Adrenal gland (tissue), 12 donors: ENCODE data around the gene METTL8. TPM values are rescaled to one million over a fixed set of nuclear protein-coding genes. Genes with fewer than 3 reads are reported as not detected.

ENCODE experiments used
- DNase-seq, 7 donors: peaks; one replicate each; pipeline ENCODE4 v3.0.0-alpha.2; 2019 to 2020
- H3K27ac ChIP-seq, 5 donors: fragments of 200-600 bp; sonication (generic) in 4 of 5; 1 replicate in 3 of 5; 2 replicates in 2 of 5; pipeline versions ENCODE4 v1.5.1 to v1.8.0; 2016 to 2020; ENCODE audit warnings: mild to moderate bottlenecking in 1 of 5
- H3K27me3 ChIP-seq: fragments of 200-600 bp; 2 replicates; pipeline ENCODE4 v1.8.0; 2021
- H3K36me3 ChIP-seq, 2 donors: fragments of 200-600 bp; replicated peaks in 1 of 2; 1 replicate in 1 of 2; 2 replicates in 1 of 2; pipeline versions ENCODE4 v1.5.1 to v1.8.0; 2018 to 2022
- H3K4me1 ChIP-seq, 2 donors: fragments of 200-600 bp; replicated peaks in 1 of 2; 1 replicate in 1 of 2; 2 replicates in 1 of 2; pipeline versions ENCODE4 v1.5.1 to v1.8.0; 2018 to 2021
- H3K4me3 ChIP-seq, 4 donors: fragments of 200-600 bp; sonication (generic) in 3 of 4; one replicate each; pipeline ENCODE4 v1.5.1; 2016 to 2018
- H3K9me3 ChIP-seq, 3 donors: fragments of 200-600 bp; sonication (generic) in 1 of 3; replicated peaks in 1 of 3; 1 replicate in 2 of 3; 2 replicates in 1 of 3; pipeline versions ENCODE4 v1.5.1 to v1.8.0; 2016 to 2021
- POLR2A ChIP-seq, 2 donors: fragments of 450-650 bp; IDR thresholded peaks; one replicate each; pipeline ENCODE4 v1.6.1; 2017; ENCODE audit warnings: antibody characterized with exemption in 2 of 2, mild to moderate bottlenecking in 2 of 2, moderate library complexity in 1 of 2
- WGBS, 4 donors: extraction: QIAGEN DNeasy Blood & Tissue Kit in 2 of 4; methylation state at CpG; one replicate each; pipeline versions ENCODE4 v1.1.5 to v1.1.7; 2013 to 2017; 5-methylcytosine and 5-hydroxymethylcytosine counted together
- intact Hi-C, 2 donors: fragments of 100-400 bp; cut with DNase I; formaldehyde crosslinking; loops; one replicate each; pipeline versions ENCODE4 v1.14.1 to v1.15.0; 2022 to 2023
- polyA plus RNA-seq, 3 donors: library from polyadenylated mRNA; stranded (reverse); fragments of 200-250 nt in 2 of 3; fragments of 350-450 nt in 1 of 3; fragmentation: Illumina TruSeq in 1 of 3; extraction: RNeasy Lipid Tissue Mini Kit (QIAGEN cat#74804) in 1 of 3; gene quantifications; one replicate each; pipeline ENCODE4 v1.2.3, GENCODE V29; 2013 to 2014
- total RNA-seq, 9 donors: library from RNA; depleted of rRNA in 4 of 9; stranded (reverse); fragments of >200 nt in 4 of 9; fragments of 120-200 nt in 1 of 9; fragmentation: NEBNext Ultra II Directional in 1 of 9; extraction: Animal tissue kit (Norgen Biotek cat#: 25700) in 1 of 9; gene quantifications; one replicate each; pipeline versions ENCODE4 v1.1.0 to v1.2.4, GENCODE V29; 2013 to 2023
- TF ChIP-seq, protein P1 (sequence below), 6 experiments: fragments of 450-650 bp in 4 of 6; fragments of 200-600 bp in 2 of 6; sonication (generic) in 1 of 6; IDR thresholded peaks; 1 replicate in 5 of 6; 2 replicates in 1 of 6; pipeline versions ENCODE4 v1.5.1 to v1.8.0; 2016 to 2021; ENCODE audit warnings: antibody characterized with exemption in 6 of 6, mild to moderate bottlenecking in 2 of 6, moderate library complexity in 1 of 6
- donor health status: healthy with polysubstance abuse.
- donor health status: Bipolar disorder and iron deficiency.
- donor health status: DM: yes; HTN: yes; CAD: no.
- donor health status: DM: no; HTN: no; CAD: no.
- donor health status: DM: no; HTN: no; CAD: no.
- donor health status: DM: yes; HTN: yes; CAD: no.

Gene METTL8
- total and polyA plus RNA-seq, 12 donors: 3.3 to 37.5 (median 19.7) TPM

- Histone ChIP-seq H3K27me3 (no peaks in the 10 kb centered on the region), H3K36me3 (no peaks in the 10 kb centered on the region), H3K9me3 (no peaks in the 10 kb centered on the region), H3K4me3 (no peak overlapping the region), H3K4me1 (no peaks in the 10 kb centered on the region), H3K27ac (no peak overlapping the region)
- DNase-seq: no peak
- 92 to 100% (median 95%) methylated on average over 2 of the region's 2 CpGs for WGBS, 4 donors
- intact Hi-C loops: no loop called here
- TF ChIP-seq, protein P1, sequence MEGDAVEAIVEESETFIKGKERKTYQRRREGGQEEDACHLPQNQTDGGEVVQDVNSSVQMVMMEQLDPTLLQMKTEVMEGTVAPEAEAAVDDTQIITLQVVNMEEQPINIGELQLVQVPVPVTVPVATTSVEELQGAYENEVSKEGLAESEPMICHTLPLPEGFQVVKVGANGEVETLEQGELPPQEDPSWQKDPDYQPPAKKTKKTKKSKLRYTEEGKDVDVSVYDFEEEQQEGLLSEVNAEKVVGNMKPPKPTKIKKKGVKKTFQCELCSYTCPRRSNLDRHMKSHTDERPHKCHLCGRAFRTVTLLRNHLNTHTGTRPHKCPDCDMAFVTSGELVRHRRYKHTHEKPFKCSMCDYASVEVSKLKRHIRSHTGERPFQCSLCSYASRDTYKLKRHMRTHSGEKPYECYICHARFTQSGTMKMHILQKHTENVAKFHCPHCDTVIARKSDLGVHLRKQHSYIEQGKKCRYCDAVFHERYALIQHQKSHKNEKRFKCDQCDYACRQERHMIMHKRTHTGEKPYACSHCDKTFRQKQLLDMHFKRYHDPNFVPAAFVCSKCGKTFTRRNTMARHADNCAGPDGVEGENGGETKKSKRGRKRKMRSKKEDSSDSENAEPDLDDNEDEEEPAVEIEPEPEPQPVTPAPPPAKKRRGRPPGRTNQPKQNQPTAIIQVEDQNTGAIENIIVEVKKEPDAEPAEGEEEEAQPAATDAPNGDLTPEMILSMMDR (IDR thresholded peaks at IDR 0.05): no peak
- no peak for TF ChIP-seq POLR2A (IDR thresholded peaks at IDR 0.05)
These were observed 122.9 kb downstream of the METTL8 start for GRCh38 chr2:171310889-171311288.

GRCh38 chr2:171309455-171310286 lies 124.1 kb downstream of the METTL8 start:
- Histone ChIP-seq H3K36me3 (no peaks in the 10 kb centered on the region), H3K27me3 (no peaks in the 10 kb centered on the region), H3K27ac (no peak overlapping the region), H3K4me1 (no peaks in the 10 kb centered on the region), H3K4me3 (no peak overlapping the region), H3K9me3 (no peaks in the 10 kb centered on the region)
- 85 to 94% (median 88%) methylated on average over 6 of the region's 6 CpGs for WGBS, 4 donors
- intact Hi-C loops: no loop called here
- DNase-seq: no peak
- TF ChIP-seq POLR2A (IDR thresholded peaks at IDR 0.05): no peak
- TF ChIP-seq, protein P1 (IDR thresholded peaks at IDR 0.05): no peak

DNA sequence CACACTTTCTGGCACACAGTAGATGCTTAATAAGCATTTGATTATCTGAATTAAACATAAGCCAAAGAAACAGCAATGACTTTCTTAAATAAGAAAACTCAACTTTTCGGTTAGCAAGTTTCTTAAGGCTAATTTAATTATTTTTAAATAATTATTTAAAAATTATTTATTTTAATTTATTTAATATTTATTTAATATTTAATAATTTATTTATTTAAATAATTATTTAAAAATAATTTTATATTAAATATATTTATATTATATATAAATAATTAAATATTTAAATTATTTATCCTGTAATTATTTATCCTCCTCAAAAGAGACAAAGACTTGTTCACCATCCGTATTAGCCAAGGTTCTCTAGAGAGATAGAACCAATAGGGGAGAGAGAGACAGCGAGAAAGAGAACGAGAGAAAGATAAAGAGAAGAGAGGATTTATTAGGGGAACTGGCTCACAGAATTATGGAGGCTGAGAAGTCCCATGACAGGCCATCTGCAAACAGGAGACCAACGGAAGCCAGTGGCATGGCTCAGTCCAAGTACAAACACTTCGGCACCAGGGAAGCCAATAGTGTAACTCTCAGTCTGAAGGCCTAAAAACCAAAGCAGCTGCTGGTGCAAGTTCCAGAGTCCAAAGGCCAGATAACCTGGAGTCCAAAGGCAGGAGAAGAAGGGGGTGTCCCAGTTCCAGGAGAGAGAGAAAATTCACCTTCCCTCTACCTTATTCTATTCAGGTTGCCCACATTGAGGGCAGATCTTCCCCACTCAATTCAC lies 125.3 kb downstream of the METTL8 start:
- 89 to 98% (median 95%) methylated on average over 6 of the region's 6 CpGs for WGBS, 4 donors
- no peaks in the 10 kb centered on the region for H3K27me3 ChIP-seq
- H3K27ac ChIP-seq: no peak overlapping the region
- H3K4me3 ChIP-seq: no peak overlapping the region
- TF ChIP-seq POLR2A (IDR thresholded peaks at IDR 0.05): no peak
- TF ChIP-seq, protein P1 (IDR thresholded peaks at IDR 0.05): no peak
- no peaks in the 10 kb centered on the region for H3K36me3 ChIP-seq
- no peak for DNase-seq
- no peaks in the 10 kb centered on the region for H3K9me3 ChIP-seq
- intact Hi-C loops: no loop called here
- H3K4me1 ChIP-seq: no peaks in the 10 kb centered on the region

DNA sequence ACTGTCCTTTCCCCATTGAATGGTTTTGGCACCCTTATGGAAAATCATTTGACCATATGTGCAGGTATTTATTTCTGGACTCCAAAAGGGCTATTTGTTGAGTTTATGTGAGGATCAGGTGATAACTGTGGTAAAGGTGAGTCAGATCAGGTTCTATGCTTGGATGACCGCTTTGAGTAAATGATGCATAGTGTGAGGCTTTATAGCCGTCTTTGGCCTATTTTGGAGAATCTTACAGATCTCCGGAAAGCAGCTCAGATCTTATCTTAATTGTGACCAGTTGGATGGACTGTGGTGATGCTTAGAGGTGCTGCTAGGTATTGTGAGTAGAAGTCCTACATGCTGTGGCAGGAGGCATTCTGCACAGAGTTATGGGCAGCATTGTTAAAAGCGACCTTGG lies 126.2 kb downstream of the METTL8 start:
- no peaks in the 10 kb centered on the region for H3K4me1 ChIP-seq
- no peak for DNase-seq
- TF ChIP-seq, protein P1 (IDR thresholded peaks at IDR 0.05): no peak
- TF ChIP-seq POLR2A (IDR thresholded peaks at IDR 0.05): no peak
- intact Hi-C loops: no loop called here
- no peak overlapping the region for H3K27ac ChIP-seq
- no peaks in the 10 kb centered on the region for H3K36me3 ChIP-seq
- no peaks in the 10 kb centered on the region for H3K27me3 ChIP-seq
- no peaks in the 10 kb centered on the region for H3K9me3 ChIP-seq
- WGBS, 4 donors: 96 to 98% (median 97%) methylated on average over 4 of the region's 4 CpGs
- no peak overlapping the region for H3K4me3 ChIP-seq
